T47D (cell line): ENCODE results near the gene TTC21B.
"Not testable (repeated sequence)": the region's sequence is repeated elsewhere in the genome, so short reads cannot be mapped to it uniquely, and the experiment has no call there.

Experiments
- DNase-seq, 2 experiments: peaks; one replicate each; pipeline versions ENCODE4 v3.0.0 to v3.0.0-alpha.2; 2011 to 2012; ENCODE audit warnings: low read depth in 1 of 2, low spot score in 1 of 2
- JUND ChIP-seq: IDR thresholded peaks from 2 replicates; pipeline ENCODE4 v1.6.1; 2012; ENCODE audit warnings: low read depth
- in situ Hi-C: cut with HindIII; loops from 2 replicates; pipeline ENCODE4 v1.10.0; 2016; ENCODE audit warnings: low sequenced_read_pairs, low pct_unique_long_range_greater_than_20kb

The TTC21B gene

DNA sequence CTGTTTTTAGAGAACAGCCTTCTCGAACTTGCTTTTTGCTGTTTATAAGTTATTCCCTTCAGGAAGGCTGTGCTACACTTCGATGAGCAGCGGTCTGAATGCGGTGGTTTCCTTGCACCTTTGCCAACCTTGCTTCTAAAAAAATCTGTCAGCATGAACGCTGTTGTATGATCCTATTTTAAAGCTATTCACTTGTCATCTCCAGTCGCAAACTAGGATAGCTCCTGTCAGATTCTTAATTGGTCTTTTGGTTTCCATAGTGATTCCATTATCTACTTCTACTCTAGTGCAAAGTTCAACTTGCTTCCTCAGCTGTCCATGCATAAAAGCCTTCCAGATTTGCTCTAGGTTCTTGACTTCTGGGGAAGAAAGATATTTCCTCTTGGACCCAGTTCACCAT, 83.2 kb downstream of the TTC21B start:
- TF ChIP-seq JUND: no peak
- no peak for DNase-seq
- in situ Hi-C loops: no loop called here

- in situ Hi-C loops: no loop called here
- TF ChIP-seq JUND: no peak
- no peak for DNase-seq
Observed at GRCh38 chr2:165868211-165868610, 85.4 kb downstream of the TTC21B start.

DNA sequence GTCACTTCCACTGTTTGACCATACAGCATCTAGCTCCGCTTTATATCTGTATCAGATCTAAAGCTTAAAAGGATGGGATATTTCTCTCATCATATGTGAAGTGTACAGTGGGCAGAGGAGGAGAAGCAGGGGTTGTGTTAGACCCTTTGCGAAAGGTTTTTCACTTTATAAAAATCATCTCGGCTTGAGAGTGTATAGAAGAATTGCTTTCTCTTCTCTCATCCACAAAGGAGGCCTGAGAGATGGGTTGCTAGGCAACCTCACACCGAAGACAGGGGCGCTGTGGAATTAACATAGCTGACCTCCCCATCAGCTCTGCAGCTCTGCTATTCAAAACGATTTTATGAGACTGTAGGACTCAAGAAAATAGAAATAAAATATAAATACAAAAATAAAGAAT, 89.3 kb downstream of the TTC21B start:
- in situ Hi-C loops: no loop called here
- TF ChIP-seq JUND: no peak
- no peak for DNase-seq

GRCh38 chr2:165863810-165864261, 89.7 kb downstream of the TTC21B start:
- in situ Hi-C loops: no loop called here
- DNase-seq: no peak
- TF ChIP-seq JUND: no peak

DNA sequence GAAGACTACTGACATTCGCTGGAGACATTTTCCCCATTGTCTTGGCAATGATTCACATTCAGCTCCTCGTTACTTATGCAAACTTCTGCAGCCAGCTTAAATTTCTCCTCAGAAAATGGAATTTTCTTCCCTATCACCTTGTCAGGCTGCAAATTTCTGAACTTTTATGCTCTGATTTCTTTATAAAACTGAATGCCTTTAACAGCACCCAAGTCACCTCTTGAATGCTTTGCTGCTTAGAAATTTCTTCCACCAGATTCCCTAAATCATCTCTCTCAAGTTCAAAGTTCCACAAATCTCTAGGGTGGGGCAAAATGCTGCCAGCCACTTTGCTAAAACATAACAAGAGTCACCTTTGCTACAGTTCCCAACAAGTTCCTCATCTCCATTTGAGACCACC, 92.5 kb downstream of the TTC21B start:
- in situ Hi-C loops, DNase-seq: not testable (repeated sequence)

DNA sequence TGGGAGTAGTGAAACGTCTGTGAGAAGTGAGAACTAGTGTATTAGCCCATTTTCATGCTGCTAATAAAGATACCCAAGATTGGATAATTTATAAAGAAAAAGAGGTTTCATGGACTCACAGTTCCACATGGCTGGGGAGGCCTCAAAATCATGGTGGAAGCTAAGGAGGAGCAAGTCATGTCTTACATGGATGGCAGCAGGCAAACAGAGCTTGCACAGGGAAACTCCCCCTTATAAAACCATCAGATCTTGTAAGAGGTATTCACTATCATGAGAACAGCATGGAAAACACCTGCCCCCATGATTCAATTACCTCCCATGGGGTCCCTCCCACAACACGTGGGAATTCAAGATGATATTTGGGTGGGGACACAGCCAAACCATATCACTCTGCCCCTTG, 93.9 kb downstream of the TTC21B start:
- DNase-seq, in situ Hi-C loops: not testable (repeated sequence)

- no peak for TF ChIP-seq JUND
- in situ Hi-C loops: no loop called here
- DNase-seq: no peak
Observed at GRCh38 chr2:165857876-165858275, 95.7 kb downstream of the TTC21B start.

DNA sequence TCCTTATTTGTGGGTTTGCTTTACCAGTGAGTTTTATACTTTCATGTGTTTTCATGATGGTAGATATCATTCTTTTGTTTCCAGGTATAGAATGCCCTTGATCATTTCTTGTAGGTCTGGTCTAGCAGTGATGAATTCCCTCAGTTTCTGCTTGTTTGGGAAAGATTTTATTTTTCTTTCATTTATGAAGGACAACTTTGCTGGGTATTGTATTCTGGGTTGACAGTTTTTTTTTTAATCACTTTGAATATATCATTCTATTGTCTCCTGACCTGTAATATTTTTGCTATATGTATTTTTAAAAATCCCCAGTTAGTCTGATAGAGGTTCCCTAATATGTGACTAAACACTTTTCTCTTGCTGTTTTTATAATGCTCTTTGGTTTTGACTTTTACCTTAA, 101.2 kb downstream of the TTC21B start:
- in situ Hi-C loops: no loop called here
- no peak for DNase-seq
- TF ChIP-seq JUND: no peak

- no peak for TF ChIP-seq JUND
- in situ Hi-C loops: no loop called here
- DNase-seq: no peak
Observed at GRCh38 chr2:165847001-165847400, 106.6 kb downstream of the TTC21B start.

DNA sequence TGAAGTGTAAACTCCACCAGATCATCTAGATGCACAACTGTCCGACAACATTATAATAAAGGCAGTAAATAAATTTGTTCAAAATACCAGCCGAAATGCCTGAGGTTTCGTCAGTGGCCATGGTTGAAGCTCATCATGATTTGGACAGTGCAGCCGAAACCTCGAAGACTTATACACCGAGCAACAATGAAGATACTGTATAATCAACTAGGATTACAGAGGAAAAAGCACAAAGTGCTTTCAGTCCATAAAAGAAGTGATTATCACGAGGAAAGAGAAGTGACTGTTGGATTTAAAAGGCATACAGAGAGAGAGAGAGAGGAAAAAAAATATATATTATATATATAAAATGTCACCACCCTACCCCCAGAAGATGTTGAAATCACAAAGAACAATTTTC, 107.5 kb downstream of the TTC21B start:
- in situ Hi-C loops: no loop called here
- no peak for DNase-seq
- TF ChIP-seq JUND: no peak

- in situ Hi-C loops: no loop called here
- no peak for TF ChIP-seq JUND
- DNase-seq: no peak
Observed at GRCh38 chr2:165844216-165844615, 109.4 kb downstream of the TTC21B start.

DNA sequence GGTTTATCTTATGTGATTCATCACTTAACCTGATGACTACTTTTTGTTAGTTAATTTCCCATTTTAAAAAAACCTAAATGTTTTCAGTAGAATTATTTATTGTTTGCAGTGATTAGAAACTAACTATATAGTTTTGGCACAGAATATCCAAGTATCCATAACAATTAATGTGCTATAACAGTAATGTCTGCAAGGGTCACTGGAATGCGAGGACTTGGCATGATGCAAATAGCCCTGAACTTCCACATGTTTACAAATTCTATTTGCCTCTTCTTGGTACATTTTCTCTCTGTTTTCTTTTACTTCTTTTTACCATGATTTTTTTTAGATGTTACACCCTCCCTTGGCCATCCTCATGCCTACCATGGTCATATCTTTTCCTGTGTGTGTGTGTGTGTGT, 110.2 kb downstream of the TTC21B start:
- no peak for TF ChIP-seq JUND
- no peak for DNase-seq
- in situ Hi-C loops: no loop called here

- no peak for TF ChIP-seq JUND
- DNase-seq: no peak
- in situ Hi-C loops: no loop called here
Observed at GRCh38 chr2:165840333-165840958, 113.1 kb downstream of the TTC21B start.

DNA sequence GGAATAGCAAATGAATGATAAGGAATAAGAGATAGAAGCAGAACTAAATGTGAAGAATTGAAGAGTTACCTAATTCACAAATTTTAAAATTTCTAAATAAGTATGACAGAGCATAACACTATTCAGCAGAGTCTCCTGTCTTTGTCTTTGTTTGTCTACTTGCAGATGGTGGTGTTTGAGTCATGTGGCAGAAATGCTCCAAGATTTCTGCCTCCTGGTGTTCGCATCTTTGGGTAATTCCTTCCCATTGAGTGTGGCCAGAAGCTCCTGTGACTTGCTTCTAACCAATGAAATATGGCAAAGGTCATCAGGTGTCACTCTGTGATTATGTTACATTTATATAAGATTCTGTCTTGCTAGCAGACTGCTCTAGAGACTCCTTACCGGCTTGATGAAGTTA, 114.0 kb downstream of the TTC21B start:
- DNase-seq: no peak
- in situ Hi-C loops: no loop called here
- no peak for TF ChIP-seq JUND
